HepG2 (cell line): ENCODE results near the gene TEX22. TPM values are rescaled to one million over a fixed set of nuclear protein-coding genes. Genes with fewer than 3 reads are reported as not detected.
A peak's percentile ranks its signal among the peaks of the same experiment; 100 is the strongest.

ENCODE experiments used
- BRCA1 ChIP-seq: sonication (generic); formaldehyde crosslinking; IDR thresholded peaks from 2 replicates; pipeline ENCODE4 v1.4.0; 2020; ENCODE audit warnings: missing genetic modification reagents
- CBX2 ChIP-seq, 2 experiments: fragments of 200-600 bp in 1 of 2; sonication (generic); formaldehyde crosslinking in 1 of 2; IDR thresholded peaks; 2 replicates each; pipeline versions ENCODE4 v1.7.0 to v1.8.1; 2018 to 2022; ENCODE audit warnings: low read depth in 2 of 2, low read length in 1 of 2, mild to moderate bottlenecking in 1 of 2, missing genetic modification reagents in 1 of 2
- CCDC6 ChIP-seq: sonication (generic); formaldehyde crosslinking; IDR thresholded peaks from 2 replicates; pipeline ENCODE4 v1.8.1; 2022; ENCODE audit warnings: mild to moderate bottlenecking, missing genetic modification reagents, moderate library complexity
- DNMT1 ChIP-seq: sonication (generic); formaldehyde crosslinking; IDR thresholded peaks from 2 replicates; pipeline ENCODE4 v1.5.1; 2020; ENCODE audit warnings: mild to moderate bottlenecking, missing genetic modification reagents
- DNMT3B ChIP-seq: conservative IDR thresholded peaks from 2 replicates; pipeline ENCODE4 v1.6.1; 2016; ENCODE audit warnings: missing biosample characterization, control low read depth
- DR1 ChIP-seq: sonication (generic); formaldehyde crosslinking; IDR thresholded peaks from 2 replicates; pipeline ENCODE4 v1.8.0; 2021; ENCODE audit warnings: mild to moderate bottlenecking, missing genetic modification reagents, inconsistent platforms
- EED ChIP-seq: sonication (generic); formaldehyde crosslinking; IDR thresholded peaks from 2 replicates; pipeline ENCODE4 v1.5.0; 2020; ENCODE audit warnings: mild to moderate bottlenecking, missing genetic modification reagents
- KDM6A ChIP-seq: IDR thresholded peaks from 2 replicates; pipeline ENCODE4 v1.6.1; 2016; ENCODE audit warnings: low read depth
- MED8 ChIP-seq: sonication (generic); formaldehyde crosslinking; IDR thresholded peaks from 2 replicates; pipeline ENCODE4 v1.8.1; 2023; ENCODE audit warnings: mild to moderate bottlenecking, missing genetic modification reagents; ENCODE audit not compliant: insufficient replicate concordance
- POLR2AphosphoS5 ChIP-seq: IDR thresholded peaks from 2 replicates; pipeline ENCODE4 v1.6.1; 2012; ENCODE audit warnings: low read depth, low read length
- REL ChIP-seq: sonication (generic); formaldehyde crosslinking; conservative IDR thresholded peaks from 2 replicates; pipeline ENCODE4 v1.8.0; 2022; ENCODE audit warnings: mild to moderate bottlenecking, missing genetic modification reagents, moderate library complexity
- SP2 ChIP-seq: sonication (generic); formaldehyde crosslinking; IDR thresholded peaks from 2 replicates; pipeline ENCODE4 v1.5.1; 2020; ENCODE audit warnings: mild to moderate bottlenecking, missing genetic modification reagents
- THAP8 ChIP-seq: sonication (generic); formaldehyde crosslinking; IDR thresholded peaks from 2 replicates; pipeline ENCODE4 v1.5.1; 2020; ENCODE audit warnings: missing genetic modification reagents, mild to moderate bottlenecking, borderline replicate concordance
- ZBTB21 ChIP-seq: sonication (generic); formaldehyde crosslinking; IDR thresholded peaks from 2 replicates; pipeline ENCODE4 v1.4.0; 2020; ENCODE audit warnings: missing genetic modification reagents
- ZFP37 ChIP-seq: sonication (generic); formaldehyde crosslinking; IDR thresholded peaks from 2 replicates; pipeline ENCODE4 v1.4.0; 2020; ENCODE audit warnings: missing genetic modification reagents, borderline replicate concordance
- ZFP41 ChIP-seq: sonication (generic); formaldehyde crosslinking; IDR thresholded peaks from 2 replicates; pipeline ENCODE4 v1.4.0; 2020; ENCODE audit warnings: mild to moderate bottlenecking, missing genetic modification reagents, borderline replicate concordance
- ZNF235 ChIP-seq: sonication (generic); formaldehyde crosslinking; IDR thresholded peaks from 2 replicates; pipeline ENCODE4 v1.8.1; 2023; ENCODE audit warnings: mild to moderate bottlenecking, missing genetic modification reagents, borderline replicate concordance
- ZNF496 ChIP-seq: sonication (generic); formaldehyde crosslinking; IDR thresholded peaks from 2 replicates; pipeline ENCODE4 v1.8.1; 2023; ENCODE audit warnings: mild to moderate bottlenecking, moderate library complexity, missing genetic modification reagents; ENCODE audit not compliant: insufficient replicate concordance
- ZNF605 ChIP-seq: sonication (generic); formaldehyde crosslinking; IDR thresholded peaks from 2 replicates; pipeline ENCODE4 v1.8.0; 2022; ENCODE audit warnings: mild to moderate bottlenecking, missing genetic modification reagents
- ZNF619 ChIP-seq: sonication (generic); formaldehyde crosslinking; IDR thresholded peaks from 2 replicates; pipeline ENCODE4 v1.4.0; 2020; ENCODE audit warnings: mild to moderate bottlenecking, missing genetic modification reagents
- ZSCAN20 ChIP-seq: sonication (generic); formaldehyde crosslinking; IDR thresholded peaks from 2 replicates; pipeline ENCODE4 v1.4.0; 2020; ENCODE audit warnings: missing genetic modification reagents, mild to moderate bottlenecking, borderline replicate concordance
- ZSCAN21 ChIP-seq: sonication (generic); formaldehyde crosslinking; IDR thresholded peaks from 2 replicates; pipeline ENCODE4 v1.8.0; 2022; ENCODE audit warnings: mild to moderate bottlenecking, missing genetic modification reagents, moderate library complexity, borderline replicate concordance
- polyA plus RNA-seq, 8 experiments: library from polyadenylated mRNA; depleted of rRNA in 3 of 8; stranded (reverse) in 7 of 8; unstranded in 1 of 8; fragments of >200 nt; fragmentation: Illumina TruSeq in 4 of 8; extraction: Trizol in 4 of 8; gene quantifications; 2 replicates each; pipeline versions ENCODE4 v1.2.1 to v1.2.3, GENCODE V29; 2011 to 2016; ENCODE audit warnings: low read depth in 4 of 8, missing spikeins in 1 of 8, mixed read lengths in 1 of 8; ENCODE audit not compliant: insufficient read depth in 1 of 8
- total RNA-seq, 5 experiments: library from RNA; depleted of rRNA; stranded (reverse); fragments of >200 nt; fragmentation: Illumina TruSeq; extraction: Trizol; gene quantifications; 2 replicates each; pipeline ENCODE4 v1.2.3, GENCODE V29; 2016; ENCODE audit warnings: low read depth in 1 of 5
- TF ChIP-seq, protein P1 (sequence below): sonication (generic); formaldehyde crosslinking; IDR thresholded peaks from 2 replicates; pipeline ENCODE4 v1.4.0; 2020; ENCODE audit warnings: missing genetic modification reagents
- TF ChIP-seq, protein P2 (sequence below): sonication (generic); formaldehyde crosslinking; IDR thresholded peaks from 2 replicates; pipeline ENCODE4 v1.4.0; 2020; ENCODE audit warnings: mild to moderate bottlenecking, missing genetic modification reagents
- TF ChIP-seq, protein P3 (sequence below): sonication (generic); formaldehyde crosslinking; IDR thresholded peaks from 2 replicates; pipeline ENCODE4 v1.4.0; 2020; ENCODE audit warnings: mild to moderate bottlenecking, missing genetic modification reagents

Gene TEX22
- total and polyA plus RNA-seq, 2 of the 13 experiments (the other 11 are each of a cell fraction or from before 2014, with no cell fraction given) = 0.07 to 0.27 TPM

- TF ChIP-seq SP2 (CRISPR knock-in tag) (no peak; the same call in 1 of the 2 replicates), ZBTB21 (CRISPR knock-in tag) (0 out of 2 replicates have a peak, but pooled peaks have one; percentile 24), KDM6A (CRISPR knock-in tag) (no peak), DNMT3B (0 out of 2 replicates have a peak, but pooled peaks have one; percentile 64), REL (CRISPR knock-in tag) (peak; percentile 91), BRCA1 (CRISPR knock-in tag) (0 out of 2 replicates have a peak, but pooled peaks have one; percentile 33), ZNF619 (no peak; the same call in 1 of the 2 replicates), THAP8 (peak; percentile 12; the same call in 1 of the 2 replicates), CCDC6 (peak; percentile 92), ZFP41 (peak; percentile 45; the same call in 1 of the 2 replicates), DR1 (CRISPR knock-in tag) (0 out of 2 replicates have a peak, but pooled peaks have one; percentile 24), ZFP37 (CRISPR knock-in tag) (no peak), MED8 (CRISPR knock-in tag) (no peak), ZNF235 (CRISPR knock-in tag) (peak; percentile 61), EED (CRISPR knock-in tag) (peak; percentile 52; the same call in 1 of the 2 replicates), ZNF605 (CRISPR knock-in tag) (peak; percentile 85), CBX2 (IDR thresholded peaks at IDR 0.05; ENCODE audit: low read depth, low read length) (no peak), CBX2 (CRISPR knock-in tag; IDR thresholded peaks at IDR 0.05; ENCODE audit: low read depth) (0 out of 2 replicates have a peak, but pooled peaks have one; percentile 9), POLR2AphosphoS5 (peak; percentile 39), ZNF496 (no peak), DNMT1 (0 out of 2 replicates have a peak, but pooled peaks have one; percentile 71), ZSCAN20 (CRISPR knock-in tag) (no peak), ZSCAN21 (CRISPR knock-in tag) (no peak; the same call in none of the 2 replicates)
- TF ChIP-seq, protein P1, sequence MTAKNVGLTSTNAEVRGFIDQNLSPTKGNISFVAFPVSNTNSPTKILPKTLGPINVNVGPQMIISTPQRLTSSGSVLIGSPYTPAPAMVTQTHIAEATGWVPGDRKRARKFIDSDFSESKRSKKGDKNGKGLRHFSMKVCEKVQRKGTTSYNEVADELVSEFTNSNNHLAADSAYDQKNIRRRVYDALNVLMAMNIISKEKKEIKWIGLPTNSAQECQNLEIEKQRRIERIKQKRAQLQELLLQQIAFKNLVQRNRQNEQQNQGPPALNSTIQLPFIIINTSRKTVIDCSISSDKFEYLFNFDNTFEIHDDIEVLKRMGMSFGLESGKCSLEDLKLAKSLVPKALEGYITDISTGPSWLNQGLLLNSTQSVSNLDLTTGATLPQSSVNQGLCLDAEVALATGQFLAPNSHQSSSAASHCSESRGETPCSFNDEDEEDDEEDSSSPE = no peak; the same call in 1 of the 2 replicates
- TF ChIP-seq, protein P2, sequence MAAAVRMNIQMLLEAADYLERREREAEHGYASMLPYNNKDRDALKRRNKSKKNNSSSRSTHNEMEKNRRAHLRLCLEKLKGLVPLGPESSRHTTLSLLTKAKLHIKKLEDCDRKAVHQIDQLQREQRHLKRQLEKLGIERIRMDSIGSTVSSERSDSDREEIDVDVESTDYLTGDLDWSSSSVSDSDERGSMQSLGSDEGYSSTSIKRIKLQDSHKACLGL (CRISPR knock-in tag) = peak; percentile 83
- TF ChIP-seq, protein P3, sequence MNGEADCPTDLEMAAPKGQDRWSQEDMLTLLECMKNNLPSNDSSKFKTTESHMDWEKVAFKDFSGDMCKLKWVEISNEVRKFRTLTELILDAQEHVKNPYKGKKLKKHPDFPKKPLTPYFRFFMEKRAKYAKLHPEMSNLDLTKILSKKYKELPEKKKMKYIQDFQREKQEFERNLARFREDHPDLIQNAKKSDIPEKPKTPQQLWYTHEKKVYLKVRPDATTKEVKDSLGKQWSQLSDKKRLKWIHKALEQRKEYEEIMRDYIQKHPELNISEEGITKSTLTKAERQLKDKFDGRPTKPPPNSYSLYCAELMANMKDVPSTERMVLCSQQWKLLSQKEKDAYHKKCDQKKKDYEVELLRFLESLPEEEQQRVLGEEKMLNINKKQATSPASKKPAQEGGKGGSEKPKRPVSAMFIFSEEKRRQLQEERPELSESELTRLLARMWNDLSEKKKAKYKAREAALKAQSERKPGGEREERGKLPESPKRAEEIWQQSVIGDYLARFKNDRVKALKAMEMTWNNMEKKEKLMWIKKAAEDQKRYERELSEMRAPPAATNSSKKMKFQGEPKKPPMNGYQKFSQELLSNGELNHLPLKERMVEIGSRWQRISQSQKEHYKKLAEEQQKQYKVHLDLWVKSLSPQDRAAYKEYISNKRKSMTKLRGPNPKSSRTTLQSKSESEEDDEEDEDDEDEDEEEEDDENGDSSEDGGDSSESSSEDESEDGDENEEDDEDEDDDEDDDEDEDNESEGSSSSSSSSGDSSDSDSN = peak; percentile 93
These were observed 558 bp downstream of the TEX22 start (continued) for GRCh38 chr14:105398726-105399465.
